DOHH2 (cell line): Measurements from ENCODE around the gene GLI3.

Experiments
- H3F3A ChIP-seq: fragments of 200-600 bp; sonication (generic), shearing (Covaris generic); 2 replicates; pipeline ENCODE4 v1.6.0; 2016; ENCODE audit warnings: antibody characterized with exemption, mild to moderate bottlenecking; ENCODE audit not compliant: control insufficient read depth, insufficient read depth
- H3K27ac ChIP-seq: fragments of 200-600 bp; sonication (generic); 2 replicates; pipeline ENCODE4 v1.5.1; 2014; ENCODE audit warnings: low read depth, mild to moderate bottlenecking, low read length, moderate library complexity
- H3K27me3 ChIP-seq: fragments of 200-600 bp; sonication (generic); 2 replicates; pipeline ENCODE4 v1.6.1; 2014; ENCODE audit warnings: mild to moderate bottlenecking, low read length, mixed read lengths; ENCODE audit not compliant: control insufficient read depth
- H3K36me3 ChIP-seq: fragments of 200-600 bp; sonication (generic); 2 replicates; pipeline ENCODE4 v1.6.1; 2014; ENCODE audit warnings: mild to moderate bottlenecking, low read length, moderate library complexity, mixed read lengths; ENCODE audit not compliant: control insufficient read depth
- H3K4me1 ChIP-seq: fragments of 200-600 bp; sonication (generic); 2 replicates; pipeline ENCODE4 v1.6.1; 2014; ENCODE audit warnings: mild to moderate bottlenecking, low read length, mixed read lengths; ENCODE audit not compliant: control insufficient read depth
- H3K4me2 ChIP-seq: fragments of 200-600 bp; sonication (generic); 2 replicates; pipeline ENCODE4 v1.6.0; 2014; ENCODE audit warnings: mild to moderate bottlenecking, low read length, moderate library complexity
- H3K4me3 ChIP-seq: fragments of 200-600 bp; sonication (generic); 2 replicates; pipeline ENCODE4 v1.5.1; 2014; ENCODE audit warnings: mild to moderate bottlenecking, low read length, mixed read lengths
- H3K79me2 ChIP-seq: fragments of 200-600 bp; sonication (generic); 2 replicates; pipeline ENCODE4 v1.6.1; 2014; ENCODE audit warnings: mild to moderate bottlenecking, low read length, mixed read lengths; ENCODE audit not compliant: control insufficient read depth
- H3K9me2 ChIP-seq: fragments of 200-600 bp; sonication (generic); replicated peaks from 2 replicates; pipeline ENCODE4 v1.6.1; 2014; ENCODE audit warnings: mild to moderate bottlenecking, low read length, mixed read lengths; ENCODE audit not compliant: control insufficient read depth
- H3K9me3 ChIP-seq: fragments of 200-600 bp; sonication (generic); 2 replicates; pipeline ENCODE4 v1.6.1; 2014; ENCODE audit warnings: antibody characterized with exemption, low read length, mixed read lengths; ENCODE audit not compliant: control insufficient read depth, insufficient read depth
- H4K20me1 ChIP-seq: fragments of 200-600 bp; sonication (generic); 2 replicates; pipeline ENCODE4 v1.6.0; 2014; ENCODE audit warnings: low read depth, mild to moderate bottlenecking, antibody characterized with exemption, low read length, moderate library complexity; ENCODE audit not compliant: control insufficient read depth, insufficient read depth
- CTCF ChIP-seq: fragments of 200-600 bp; sonication (generic); IDR thresholded peaks from one replicate; pipeline ENCODE4 v1.5.1; 2014; ENCODE audit warnings: antibody characterized with exemption, mild to moderate bottlenecking, low read depth, low read length; ENCODE audit not compliant: poor library complexity, severe bottlenecking
- EZH2phosphoT487 ChIP-seq: fragments of 200-600 bp; sonication (generic); IDR thresholded peaks from 2 replicates; pipeline ENCODE4 v1.6.1; 2017; ENCODE audit warnings: borderline replicate concordance, mild to moderate bottlenecking, antibody characterized with exemption, low read length, moderate library complexity, mixed read lengths

Gene GLI3

GRCh38 chr7:42192066-42192465 lies 44.9 kb downstream of the GLI3 start:
- Histone ChIP-seq H3F3A (no peaks in the 10 kb centered on the region), H4K20me1 (no peaks in the 10 kb centered on the region), H3K27me3 (no peaks in the 10 kb centered on the region), H3K36me3 (no peaks in the 10 kb centered on the region), H3K4me1 (no peaks in the 10 kb centered on the region), H3K79me2 (no peaks in the 10 kb centered on the region), H3K9me3 (no peaks in the 10 kb centered on the region), H3K4me3 (no peak overlapping the region), H3K4me2 (no peak overlapping the region), H3K9me2 (no peaks in the 10 kb centered on the region; the same call in 1 of the 2 replicates), H3K27ac (no peak overlapping the region)
- no peak for TF ChIP-seq CTCF
- TF ChIP-seq EZH2phosphoT487: no peak

- Histone ChIP-seq H3K79me2 (no peaks in the 10 kb centered on the region), H3K36me3 (no peaks in the 10 kb centered on the region), H3F3A (no peaks in the 10 kb centered on the region), H4K20me1 (no peaks in the 10 kb centered on the region), H3K4me3 (no peak overlapping the region), H3K27ac (no peak overlapping the region), H3K27me3 (no peaks in the 10 kb centered on the region), H3K9me3 (no peaks in the 10 kb centered on the region), H3K4me2 (no peak overlapping the region), H3K9me2 (no peaks in the 10 kb centered on the region; the same call in 1 of the 2 replicates), H3K4me1 (no peaks in the 10 kb centered on the region)
- TF ChIP-seq CTCF: no peak
- TF ChIP-seq EZH2phosphoT487: no peak
These were observed 47.5 kb downstream of the GLI3 start for GRCh38 chr7:42189535-42189934.

- TF ChIP-seq EZH2phosphoT487 (no peak), CTCF (peak; percentile 60)
- Histone ChIP-seq H3K27me3 (no peaks in the 10 kb centered on the region), H4K20me1 (no peaks in the 10 kb centered on the region), H3K4me2 (no peak overlapping the region), H3K36me3 (no peaks in the 10 kb centered on the region), H3K9me2 (no peaks in the 10 kb centered on the region; the same call in 1 of the 2 replicates), H3K27ac (no peak overlapping the region), H3K9me3 (no peaks in the 10 kb centered on the region), H3K4me1 (no peaks in the 10 kb centered on the region), H3F3A (no peaks in the 10 kb centered on the region), H3K79me2 (no peaks in the 10 kb centered on the region), H3K4me3 (no peak overlapping the region)
These were observed 50.9 kb downstream of the GLI3 start for GRCh38 chr7:42186151-42186550.

- H3K79me2 ChIP-seq: no peaks in the 10 kb centered on the region
- no peaks in the 10 kb centered on the region for H3K4me1 ChIP-seq
- TF ChIP-seq CTCF (no peak), EZH2phosphoT487 (no peak)
These were observed 51.3 kb downstream of the GLI3 start for GRCh38 chr7:42185726-42186125.

More at GRCh38 chr7:42185726-42186125, 51.3 kb downstream of the GLI3 start:
- no peaks in the 10 kb centered on the region for H3K27me3 ChIP-seq
- H4K20me1 ChIP-seq: no peaks in the 10 kb centered on the region
- no peaks in the 10 kb centered on the region for H3F3A ChIP-seq
- H3K4me2 ChIP-seq: no peak overlapping the region
- no peak overlapping the region for H3K27ac ChIP-seq
- H3K9me2 ChIP-seq: no peaks in the 10 kb centered on the region; the same call in 1 of the 2 replicates
- H3K9me3 ChIP-seq: no peaks in the 10 kb centered on the region
- H3K4me3 ChIP-seq: no peak overlapping the region
- H3K36me3 ChIP-seq: no peaks in the 10 kb centered on the region
